ENCODE results near the gene CCR5AS.
A peak's percentile ranks its signal among the peaks of the same experiment; 100 is the strongest.

DNA sequence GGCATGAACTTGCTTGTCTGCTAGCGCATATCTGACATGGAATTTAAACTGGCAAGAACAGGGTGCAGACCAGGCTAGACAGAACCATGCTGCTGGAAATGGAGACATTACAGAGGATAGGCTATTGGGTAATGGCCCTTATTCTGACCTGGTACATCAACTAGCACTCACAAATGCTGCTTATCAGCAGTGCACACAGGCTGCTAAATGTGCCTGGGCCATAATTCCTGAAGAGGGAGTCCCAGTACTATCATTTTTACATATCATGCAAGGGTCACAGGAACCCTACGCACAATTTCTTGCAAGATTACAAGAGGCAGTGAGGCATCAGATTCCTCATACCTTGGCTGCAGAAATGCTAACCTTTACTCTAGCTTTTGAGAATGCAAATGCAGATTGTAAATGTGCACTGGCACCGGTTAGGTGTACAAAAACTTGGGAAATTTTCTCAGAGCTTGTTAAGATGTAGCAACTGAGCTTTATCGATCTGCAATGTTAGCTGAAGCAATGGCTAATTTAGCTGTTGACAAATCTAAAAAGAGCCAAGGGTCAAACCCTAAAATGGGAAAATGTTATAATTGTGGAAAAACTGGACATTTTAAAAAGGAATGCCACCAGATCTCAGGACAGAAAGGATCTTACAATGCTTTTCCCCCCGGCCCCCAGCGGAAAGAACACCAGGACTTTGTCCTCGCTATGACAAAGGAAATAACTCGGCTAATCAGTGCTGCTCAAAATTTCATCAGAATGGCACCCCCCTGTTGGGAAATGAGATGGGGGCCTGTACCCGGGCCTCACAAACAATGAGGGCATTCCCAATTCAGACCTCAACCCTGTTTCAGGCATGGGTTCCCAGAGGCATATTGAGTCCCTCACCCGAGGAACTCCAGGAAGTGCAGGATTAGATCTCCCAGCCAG lies 21.3 kb upstream of the CCR5AS start:
- TF ChIP-seq EZH2 (IDR thresholded peaks at IDR 0.05; ENCODE audit: low read length, missing control alignments) (no peak), CTCF (conservative IDR thresholded peaks at IDR 0.05 in 1 of 2, IDR thresholded peaks at IDR 0.05 in 1 of 2; ENCODE audit: low read depth in 1 of 2, low read length in 2 of 2) (peak in 1 of 2 donors; percentile 2)
